ENCODE results near the gene VCAN. TPM values are rescaled to one million over a fixed set of nuclear protein-coding genes. Genes with fewer than 3 reads are reported as not detected.
A peak's percentile ranks its signal among the peaks of the same experiment; 100 is the strongest.
"Not testable (repeated sequence)": the region's sequence is repeated elsewhere in the genome, so short reads cannot be mapped to it uniquely, and the experiment has no call there.

Gene VCAN
- total and polyA plus RNA-seq, 3 donors from 2014 or later: 15.7 to 23.4 (median 22.8) TPM

DNA sequence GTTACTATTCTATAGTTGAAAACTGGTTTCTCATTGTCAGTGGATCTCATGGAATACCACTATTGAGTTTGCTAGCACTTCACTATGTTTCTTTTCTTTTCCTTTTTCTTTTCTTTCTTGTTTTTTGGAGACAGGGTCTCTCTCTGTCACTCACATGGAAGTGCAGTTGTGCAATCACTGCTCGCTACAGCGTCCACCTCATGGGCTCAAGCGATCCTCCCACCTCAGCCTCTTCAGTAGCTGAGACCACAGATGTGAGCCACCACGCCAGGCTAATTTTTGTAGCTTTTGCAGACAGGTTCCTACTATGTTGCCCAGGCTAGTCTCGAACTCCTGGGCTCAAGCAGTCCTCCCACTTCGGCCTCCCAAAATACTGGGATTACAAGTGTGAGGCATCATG is 42.7 kb upstream of the VCAN start:
- intact Hi-C loops (cut with DNase I; ENCODE audit: low total_unique reads): no loop called here
- H3K4me3 ChIP-seq: no peak overlapping the region
- no peak for DNase-seq
- WGBS, 2 donors: 91 to 95% methylated on average over 6 of the region's 6 CpGs
- TF ChIP-seq, protein P1, sequence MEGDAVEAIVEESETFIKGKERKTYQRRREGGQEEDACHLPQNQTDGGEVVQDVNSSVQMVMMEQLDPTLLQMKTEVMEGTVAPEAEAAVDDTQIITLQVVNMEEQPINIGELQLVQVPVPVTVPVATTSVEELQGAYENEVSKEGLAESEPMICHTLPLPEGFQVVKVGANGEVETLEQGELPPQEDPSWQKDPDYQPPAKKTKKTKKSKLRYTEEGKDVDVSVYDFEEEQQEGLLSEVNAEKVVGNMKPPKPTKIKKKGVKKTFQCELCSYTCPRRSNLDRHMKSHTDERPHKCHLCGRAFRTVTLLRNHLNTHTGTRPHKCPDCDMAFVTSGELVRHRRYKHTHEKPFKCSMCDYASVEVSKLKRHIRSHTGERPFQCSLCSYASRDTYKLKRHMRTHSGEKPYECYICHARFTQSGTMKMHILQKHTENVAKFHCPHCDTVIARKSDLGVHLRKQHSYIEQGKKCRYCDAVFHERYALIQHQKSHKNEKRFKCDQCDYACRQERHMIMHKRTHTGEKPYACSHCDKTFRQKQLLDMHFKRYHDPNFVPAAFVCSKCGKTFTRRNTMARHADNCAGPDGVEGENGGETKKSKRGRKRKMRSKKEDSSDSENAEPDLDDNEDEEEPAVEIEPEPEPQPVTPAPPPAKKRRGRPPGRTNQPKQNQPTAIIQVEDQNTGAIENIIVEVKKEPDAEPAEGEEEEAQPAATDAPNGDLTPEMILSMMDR (IDR thresholded peaks at IDR 0.05): no peak
- TF ChIP-seq POLR2A (IDR thresholded peaks at IDR 0.05): no peak
- H3K27me3 ChIP-seq: no peaks in the 10 kb centered on the region
- H3K27ac ChIP-seq: no peak overlapping the region
- H3K36me3 ChIP-seq (ENCODE audit: low read depth, missing control alignments): no peaks in the 10 kb centered on the region
- H3K9me3 ChIP-seq: no peaks in the 10 kb centered on the region
- H3K4me1 ChIP-seq: no peaks in the 10 kb centered on the region

DNA sequence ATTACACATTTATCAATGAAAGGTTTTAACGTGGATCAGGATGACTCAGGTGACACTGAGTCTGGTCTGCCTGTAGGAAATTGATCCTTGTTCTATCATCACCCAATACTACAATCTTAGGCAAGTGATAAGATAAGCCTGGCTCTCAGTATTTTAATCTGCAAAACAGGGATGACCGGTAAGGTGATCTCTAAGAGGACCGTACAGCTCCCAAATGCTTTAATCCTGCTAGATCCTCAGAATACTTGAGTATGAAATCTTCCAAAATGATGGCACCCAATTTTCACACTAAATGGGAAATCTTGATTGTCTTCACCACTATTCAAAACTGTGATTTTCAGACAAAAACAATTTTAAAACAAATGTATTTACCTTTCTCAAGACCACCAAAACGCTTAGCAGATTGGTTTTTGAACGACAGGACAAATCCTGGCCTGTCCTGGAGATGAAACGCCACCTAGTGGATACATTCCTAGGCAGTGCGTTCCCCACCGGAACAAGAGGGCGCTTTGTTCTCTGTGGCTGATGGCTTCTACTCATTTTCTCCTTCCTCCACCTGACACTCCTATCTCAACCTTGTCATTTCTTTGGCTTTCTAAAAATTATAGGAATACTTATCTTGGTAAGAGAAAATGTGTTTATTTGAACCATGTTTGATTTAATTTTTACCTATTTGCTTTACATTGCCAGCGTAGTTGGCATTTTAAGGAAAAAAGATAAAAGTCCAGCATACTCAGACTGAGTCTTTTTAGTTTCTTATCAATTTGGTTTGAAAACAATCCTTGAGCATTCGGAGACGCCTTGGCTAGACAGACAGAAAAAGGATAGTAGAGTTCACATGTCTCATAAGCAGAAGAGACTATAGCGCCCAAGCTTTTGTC is 41.2 kb upstream of the VCAN start:
- Histone ChIP-seq H3K9me3 (no peaks in the 10 kb centered on the region), H3K36me3 (ENCODE audit: low read depth, missing control alignments) (no peaks in the 10 kb centered on the region), H3K27ac (no peak overlapping the region), H3K27me3 (no peaks in the 10 kb centered on the region), H3K4me1 (no peaks in the 10 kb centered on the region), H3K4me3 (no peak overlapping the region)
- TF ChIP-seq, protein P1 (IDR thresholded peaks at IDR 0.05): peak; percentile 73 to 82 (median 80)
- TF ChIP-seq POLR2A (IDR thresholded peaks at IDR 0.05): no peak
- 34 to 38% methylated on average over 13 of the region's 13 CpGs for WGBS, 2 donors
- intact Hi-C loops (cut with DNase I; ENCODE audit: low total_unique reads): no loop called here
- DNase-seq: peak; percentile 86

DNA sequence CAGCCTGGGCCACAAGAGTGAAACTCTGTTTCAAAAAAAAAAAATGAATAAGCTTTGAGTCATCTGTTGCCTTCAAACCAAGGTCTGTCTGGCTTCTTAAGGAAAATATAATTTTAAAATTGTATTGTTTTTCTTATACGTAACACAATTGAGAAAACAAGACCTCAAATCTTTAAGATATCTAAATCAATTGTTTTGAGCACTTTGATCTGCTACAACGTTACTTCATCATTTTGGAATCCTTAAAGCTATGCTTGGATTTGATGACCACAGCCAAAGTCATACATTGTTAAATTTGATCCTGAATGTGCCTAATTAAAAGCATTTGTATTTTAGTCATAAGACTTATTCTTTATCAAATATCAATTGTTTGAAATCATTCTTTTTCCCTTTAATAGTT is 37.7 kb upstream of the VCAN start:
- WGBS, 2 donors: 40 to 68% methylated on average over 2 of the region's 2 CpGs
- no peak for TF ChIP-seq POLR2A (IDR thresholded peaks at IDR 0.05)
- TF ChIP-seq, protein P1 (IDR thresholded peaks at IDR 0.05): no peak
- H3K36me3 ChIP-seq (ENCODE audit: low read depth, missing control alignments): no peaks in the 10 kb centered on the region
- H3K27me3 ChIP-seq: no peaks in the 10 kb centered on the region
- DNase-seq: no peak
- H3K9me3 ChIP-seq: no peaks in the 10 kb centered on the region
- intact Hi-C loops (cut with DNase I; ENCODE audit: low total_unique reads): no loop called here
- no peaks in the 10 kb centered on the region for H3K4me1 ChIP-seq
- no peak overlapping the region for H3K27ac ChIP-seq
- H3K4me3 ChIP-seq: no peak overlapping the region

DNA sequence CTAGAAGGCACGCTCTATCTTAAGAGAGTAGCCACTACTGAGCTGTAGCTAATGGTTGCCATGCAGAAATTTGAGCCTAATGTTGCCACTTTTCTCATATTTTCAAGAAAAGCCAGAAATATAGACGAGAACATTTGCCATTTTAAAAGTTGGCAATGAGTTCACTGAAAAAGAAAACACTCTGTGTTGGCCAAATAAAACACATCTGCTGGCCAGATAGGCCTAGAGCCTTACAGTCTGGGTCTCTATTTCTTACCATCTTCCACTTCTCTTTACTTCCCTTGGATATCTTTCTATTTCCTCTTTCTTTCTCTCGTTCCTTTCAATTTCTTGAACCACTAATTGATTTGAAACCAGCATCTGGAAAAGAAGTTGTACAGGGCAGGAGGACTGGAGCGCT is 36.6 kb upstream of the VCAN start:
- 43 to 51% methylated on average over 4 of the region's 4 CpGs for WGBS, 2 donors
- H3K27ac ChIP-seq: no peak overlapping the region
- no peaks in the 10 kb centered on the region for H3K4me1 ChIP-seq
- intact Hi-C loops (cut with DNase I; ENCODE audit: low total_unique reads): no loop called here
- H3K36me3 ChIP-seq (ENCODE audit: low read depth, missing control alignments): no peaks in the 10 kb centered on the region
- no peaks in the 10 kb centered on the region for H3K9me3 ChIP-seq
- no peaks in the 10 kb centered on the region for H3K27me3 ChIP-seq
- TF ChIP-seq, protein P1 (IDR thresholded peaks at IDR 0.05): no peak
- no peak for TF ChIP-seq POLR2A (IDR thresholded peaks at IDR 0.05)
- no peak overlapping the region for H3K4me3 ChIP-seq
- DNase-seq: no peak

DNA sequence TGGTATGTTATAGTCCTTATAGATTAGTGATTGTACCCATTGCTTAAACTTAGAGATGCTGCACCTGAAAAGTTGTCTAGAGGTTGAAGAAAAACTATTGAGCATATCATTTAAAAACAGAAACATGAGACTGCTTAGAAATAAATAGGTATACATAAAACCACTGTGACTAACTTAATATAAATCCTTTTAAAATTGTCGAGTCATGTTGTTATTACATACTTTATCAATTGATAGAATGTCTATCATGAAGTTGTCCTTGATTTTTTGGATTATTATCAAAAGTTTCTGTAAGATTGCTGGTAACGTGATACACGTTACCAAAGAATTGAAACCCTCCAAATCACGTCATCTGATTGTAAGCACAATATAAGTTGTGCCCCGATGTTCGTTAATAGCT is 35.3 kb upstream of the VCAN start:
- Histone ChIP-seq H3K27ac (no peak overlapping the region), H3K36me3 (ENCODE audit: low read depth, missing control alignments) (no peaks in the 10 kb centered on the region), H3K9me3 (no peaks in the 10 kb centered on the region), H3K4me3 (no peak overlapping the region), H3K4me1 (no peaks in the 10 kb centered on the region), H3K27me3 (no peaks in the 10 kb centered on the region)
- DNase-seq: no peak
- intact Hi-C loops (cut with DNase I; ENCODE audit: low total_unique reads): no loop called here
- 94 to 97% methylated on average over 6 of the region's 6 CpGs for WGBS, 2 donors
- TF ChIP-seq, protein P1 (IDR thresholded peaks at IDR 0.05): no peak
- TF ChIP-seq POLR2A (IDR thresholded peaks at IDR 0.05): no peak

DNA sequence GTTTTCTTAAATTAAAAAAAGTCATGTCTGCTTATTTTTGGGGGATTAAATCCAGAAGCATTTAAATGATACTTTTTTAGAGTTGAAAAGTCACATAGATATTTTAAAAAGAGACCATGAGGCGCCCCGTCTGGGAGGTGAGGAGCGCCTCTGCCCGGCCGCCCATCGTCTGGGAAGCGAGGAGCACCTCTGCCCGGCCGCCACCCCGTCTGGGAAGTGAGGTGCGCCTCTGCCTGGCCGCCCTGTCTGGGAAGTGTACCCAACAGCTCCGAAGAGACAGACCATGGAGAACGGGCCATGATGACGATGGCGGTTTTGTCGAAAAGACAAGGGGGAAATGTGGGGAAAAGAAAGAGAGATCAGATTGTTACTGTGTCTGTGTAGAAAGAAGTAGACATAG is 33.8 kb upstream of the VCAN start:
- intact Hi-C loops (cut with DNase I; ENCODE audit: low total_unique reads): not testable (repeated sequence)

More for the DNA sequence above, 33.8 kb upstream of the VCAN start:
- H3K27me3 ChIP-seq; H3K9me3 ChIP-seq; H3K36me3 ChIP-seq (ENCODE audit: low read depth, missing control alignments); H3K4me3 ChIP-seq; H3K27ac ChIP-seq; DNase-seq; H3K4me1 ChIP-seq: not testable (repeated sequence)
- WGBS, 2 donors: 82 to 92% methylated on average over 17 of the region's 17 CpGs
